ENCODE data around the gene GPRC5C.

DNA sequence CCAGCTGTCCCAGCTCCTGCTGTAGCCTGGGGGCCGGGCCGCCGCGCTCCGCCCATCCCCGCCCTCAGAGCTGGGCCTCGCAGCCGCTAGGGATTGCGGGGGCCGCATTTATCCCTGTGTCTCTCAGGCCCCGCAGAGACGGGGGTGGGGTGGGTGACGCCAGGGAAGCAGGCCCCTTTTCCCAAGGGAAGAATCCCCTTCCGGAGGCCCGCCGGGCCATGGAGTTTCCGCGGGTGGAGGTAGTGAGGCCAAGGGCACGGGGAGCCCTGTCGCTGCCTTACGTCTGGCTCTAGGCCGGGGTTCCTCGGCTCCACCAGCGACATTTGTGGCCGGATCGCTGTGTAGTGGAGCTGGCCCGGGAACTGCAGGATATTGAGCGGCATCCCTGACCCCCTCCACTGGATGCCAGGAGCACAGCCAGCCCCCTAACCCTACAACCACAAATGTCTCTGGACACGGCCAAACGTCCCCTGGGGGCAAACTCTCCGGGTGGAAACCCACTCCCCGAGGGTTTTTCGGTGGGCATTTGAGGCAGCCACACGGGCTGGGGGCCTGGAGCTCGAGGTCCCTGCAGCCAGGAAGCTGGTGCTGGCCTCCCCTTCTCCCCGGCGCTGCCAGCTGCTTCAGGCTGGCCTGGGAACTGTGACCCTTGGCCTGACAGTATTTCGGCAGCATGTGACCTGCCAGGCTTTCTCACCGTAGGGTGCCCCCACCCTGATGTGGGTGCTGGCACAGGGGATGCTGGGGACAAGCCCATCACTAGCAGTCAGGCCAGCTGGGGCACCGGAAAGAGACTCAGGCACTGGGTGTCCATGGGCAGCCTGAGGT, 22.5 kb downstream of the GPRC5C start:
- TF ChIP-seq POLR2A (IDR thresholded peaks at IDR 0.05; ENCODE audit: control extremely low read depth in 1 of 2, low read depth in 2 of 2, low read length in 2 of 2) (no peak), TAF1 (IDR thresholded peaks at IDR 0.05; ENCODE audit: low read depth, low read length) (0 out of 2 replicates have a peak, but pooled peaks have one; percentile 21), EZH2 (IDR thresholded peaks at IDR 0.05; ENCODE audit: low read depth, low read length, severe bottlenecking) (no peak), POLR2AphosphoS5 (IDR thresholded peaks at IDR 0.05; ENCODE audit: low read depth, low read length) (no peak), SIN3A (conservative IDR thresholded peaks at IDR 0.05 in 1 of 2, IDR thresholded peaks at IDR 0.05 in 1 of 2; ENCODE audit: low read depth in 1 of 2, low read length in 2 of 2) (peak in 1 of 2 experiments; percentile 8; a peak in 2 of 4 replicates), SP1 (IDR thresholded peaks at IDR 0.05; ENCODE audit: low read depth, low read length) (no peak), RAD21 (IDR thresholded peaks at IDR 0.05 in 1 of 2, conservative IDR thresholded peaks at IDR 0.05 in 1 of 2; ENCODE audit: low read depth in 2 of 2, low read length in 2 of 2) (no peak), CHD2 (IDR thresholded peaks at IDR 0.05; ENCODE audit: low read length) (no peak), JUND (IDR thresholded peaks at IDR 0.05; ENCODE audit: low read length) (no peak), KDM1A (IDR thresholded peaks at IDR 0.05; ENCODE audit: borderline replicate concordance, low read length) (no peak)
- TF ChIP-seq, protein P1, sequence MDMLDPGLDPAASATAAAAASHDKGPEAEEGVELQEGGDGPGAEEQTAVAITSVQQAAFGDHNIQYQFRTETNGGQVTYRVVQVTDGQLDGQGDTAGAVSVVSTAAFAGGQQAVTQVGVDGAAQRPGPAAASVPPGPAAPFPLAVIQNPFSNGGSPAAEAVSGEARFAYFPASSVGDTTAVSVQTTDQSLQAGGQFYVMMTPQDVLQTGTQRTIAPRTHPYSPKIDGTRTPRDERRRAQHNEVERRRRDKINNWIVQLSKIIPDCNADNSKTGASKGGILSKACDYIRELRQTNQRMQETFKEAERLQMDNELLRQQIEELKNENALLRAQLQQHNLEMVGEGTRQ (IDR thresholded peaks at IDR 0.05; ENCODE audit: low read length) = no peak
- TF ChIP-seq, protein P2, sequence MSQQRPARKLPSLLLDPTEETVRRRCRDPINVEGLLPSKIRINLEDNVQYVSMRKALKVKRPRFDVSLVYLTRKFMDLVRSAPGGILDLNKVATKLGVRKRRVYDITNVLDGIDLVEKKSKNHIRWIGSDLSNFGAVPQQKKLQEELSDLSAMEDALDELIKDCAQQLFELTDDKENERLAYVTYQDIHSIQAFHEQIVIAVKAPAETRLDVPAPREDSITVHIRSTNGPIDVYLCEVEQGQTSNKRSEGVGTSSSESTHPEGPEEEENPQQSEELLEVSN (IDR thresholded peaks at IDR 0.05) = no peak
- TF ChIP-seq, protein P3, sequence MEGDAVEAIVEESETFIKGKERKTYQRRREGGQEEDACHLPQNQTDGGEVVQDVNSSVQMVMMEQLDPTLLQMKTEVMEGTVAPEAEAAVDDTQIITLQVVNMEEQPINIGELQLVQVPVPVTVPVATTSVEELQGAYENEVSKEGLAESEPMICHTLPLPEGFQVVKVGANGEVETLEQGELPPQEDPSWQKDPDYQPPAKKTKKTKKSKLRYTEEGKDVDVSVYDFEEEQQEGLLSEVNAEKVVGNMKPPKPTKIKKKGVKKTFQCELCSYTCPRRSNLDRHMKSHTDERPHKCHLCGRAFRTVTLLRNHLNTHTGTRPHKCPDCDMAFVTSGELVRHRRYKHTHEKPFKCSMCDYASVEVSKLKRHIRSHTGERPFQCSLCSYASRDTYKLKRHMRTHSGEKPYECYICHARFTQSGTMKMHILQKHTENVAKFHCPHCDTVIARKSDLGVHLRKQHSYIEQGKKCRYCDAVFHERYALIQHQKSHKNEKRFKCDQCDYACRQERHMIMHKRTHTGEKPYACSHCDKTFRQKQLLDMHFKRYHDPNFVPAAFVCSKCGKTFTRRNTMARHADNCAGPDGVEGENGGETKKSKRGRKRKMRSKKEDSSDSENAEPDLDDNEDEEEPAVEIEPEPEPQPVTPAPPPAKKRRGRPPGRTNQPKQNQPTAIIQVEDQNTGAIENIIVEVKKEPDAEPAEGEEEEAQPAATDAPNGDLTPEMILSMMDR (IDR thresholded peaks at IDR 0.05; ENCODE audit: control extremely low read depth in 1 of 3, insufficient read depth in 1 of 3, low read depth in 1 of 3, low read length in 3 of 3) = no peak
- TF ChIP-seq, protein P4, sequence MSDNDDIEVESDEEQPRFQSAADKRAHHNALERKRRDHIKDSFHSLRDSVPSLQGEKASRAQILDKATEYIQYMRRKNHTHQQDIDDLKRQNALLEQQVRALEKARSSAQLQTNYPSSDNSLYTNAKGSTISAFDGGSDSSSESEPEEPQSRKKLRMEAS (IDR thresholded peaks at IDR 0.05) = peak; percentile 5; the same call in 1 of the 2 replicates
